Measurements from ENCODE around the gene KLK3. TPM values are rescaled to one million over a fixed set of nuclear protein-coding genes. Genes with fewer than 3 reads are reported as not detected.

The KLK3 gene
- total and polyA plus RNA-seq, 2 donors (not counting 1 experiment from before 2014, with no cell fraction given) = not detected

GRCh38 chr19:50822661-50823208, 32.0 kb upstream of the KLK3 start:
- no peak overlapping the region for H3K4me3 ChIP-seq (ENCODE audit: control extremely low read depth in 1 of 5, extremely low read depth in 1 of 5, insufficient read depth in 1 of 5, low read depth in 2 of 5, low read length in 4 of 5)
- H4K20me1 ChIP-seq (ENCODE audit: control insufficient read depth, insufficient read depth, low read length, poor library complexity, severe bottlenecking) = no peaks in the 10 kb centered on the region
- ChIA-PET POLR2A (no interaction called here), CTCF (no interaction called here)
- ATAC-seq (ENCODE audit: low read depth) = no peak
- H3K4me3 Mint-ChIP-seq = no peak overlapping the region
- H3K27ac Mint-ChIP-seq = no peak overlapping the region
- 73% methylated on average over 7 of the region's 7 CpGs for WGBS (ENCODE audit: insufficient coverage)
- H3K27me3 ChIP-seq (replicated peaks in 1 of 4; ENCODE audit: control extremely low read depth in 1 of 4, control insufficient read depth in 3 of 4, insufficient read depth in 4 of 4, low read length in 3 of 4) = peaks cover 0 to 26% (median 0%) of the 10 kb centered on the region in 4 experiments
- peaks cover 37 to 54% of the 10 kb centered on the region in 2 donors for H3K4me1 ChIP-seq (ENCODE audit: control insufficient read depth in 2 of 2, insufficient read depth in 2 of 2, low read length in 2 of 2)
- H3K36me3 ChIP-seq (replicated peaks in 1 of 2; ENCODE audit: control extremely low read depth in 1 of 2, control insufficient read depth in 1 of 2, extremely low read depth in 1 of 2, insufficient read depth in 2 of 2, low read length in 1 of 2) = no peaks in the 10 kb centered on the region
- H3K79me2 ChIP-seq (ENCODE audit: control insufficient read depth, insufficient read depth, low read length) = no peaks in the 10 kb centered on the region
- no peak overlapping the region for H2AFZ ChIP-seq (ENCODE audit: insufficient read depth, low read depth, low read length, poor library complexity, severe bottlenecking)
- no peak overlapping the region for H3K27ac ChIP-seq (ENCODE audit: low read length in 2 of 2)
- no peak for DNase-seq
- no peak for TF ChIP-seq CTCF (IDR thresholded peaks at IDR 0.05)
- TF ChIP-seq EZH2 (IDR thresholded peaks at IDR 0.05; ENCODE audit: borderline replicate concordance, insufficient read depth, low read depth, low read length, poor library complexity, severe bottlenecking) = no peak
- H3K9me3 Mint-ChIP-seq (ENCODE audit: insufficient read depth) = no peaks in the 10 kb centered on the region
- H3K4me1 Mint-ChIP-seq = peaks cover 55% of the 10 kb centered on the region
- no peak overlapping the region for H3K4me2 ChIP-seq (replicated peaks; ENCODE audit: low read depth, low read length, poor library complexity, severe bottlenecking)
- H3K9me3 ChIP-seq (ENCODE audit: control extremely low read depth in 1 of 3, control insufficient read depth in 2 of 3, insufficient read depth in 1 of 3, low read length in 2 of 3) = peaks cover 0 to 8% (median 0%) of the 10 kb centered on the region in 3 donors
- intact Hi-C loops (cut with micrococcal nuclease) = no loop called here
- H3K27me3 Mint-ChIP-seq = peaks cover 27% of the 10 kb centered on the region
- no peak overlapping the region for H3K9ac ChIP-seq (ENCODE audit: low read length)

GRCh38 chr19:50823389-50824042, 31.2 kb upstream of the KLK3 start, which contains the start of gene KLK1:
KLK1 (minus strand) TSS chr19:50823787; CDS start chr19:50823748, 39 bp downstream.
- Mint-ChIP-seq H3K27me3 (peaks cover 32% of the 10 kb centered on the region), H3K27ac (no peak within 1 kb of the TSS), H3K4me1 (peaks cover 49% of the 10 kb centered on the region), H3K4me3 (no peak within 1 kb of the TSS), H3K9me3 (ENCODE audit: insufficient read depth) (no peaks in the 10 kb centered on the region)
- H3K4me3 ChIP-seq (ENCODE audit: control extremely low read depth in 1 of 5, extremely low read depth in 1 of 5, insufficient read depth in 1 of 5, low read depth in 2 of 5, low read length in 4 of 5) = no peak within 1 kb of the TSS
- H3K36me3 ChIP-seq (replicated peaks in 1 of 2; ENCODE audit: control extremely low read depth in 1 of 2, control insufficient read depth in 1 of 2, extremely low read depth in 1 of 2, insufficient read depth in 2 of 2, low read length in 1 of 2) = no peaks in the 10 kb centered on the region
- POLR2A ChIA-PET = no interaction called here
- H3K27me3 ChIP-seq (replicated peaks in 1 of 4; ENCODE audit: control extremely low read depth in 1 of 4, control insufficient read depth in 3 of 4, insufficient read depth in 4 of 4, low read length in 3 of 4) = peaks cover 0 to 20% (median 0%) of the 10 kb centered on the region in 4 experiments
- CTCF ChIA-PET = no interaction called here
- WGBS (ENCODE audit: insufficient coverage) = 64% methylated on average over 10 of the region's 14 CpGs
- H3K9ac ChIP-seq (ENCODE audit: low read length) = no peak within 1 kb of the TSS
- H3K4me2 ChIP-seq (replicated peaks; ENCODE audit: low read depth, low read length, poor library complexity, severe bottlenecking) = no peak within 1 kb of the TSS
- H3K79me2 ChIP-seq (ENCODE audit: control insufficient read depth, insufficient read depth, low read length) = no peaks in the 10 kb centered on the region
- no peaks in the 10 kb centered on the region for H4K20me1 ChIP-seq (ENCODE audit: control insufficient read depth, insufficient read depth, low read length, poor library complexity, severe bottlenecking)
- DNase-seq (no peak), ATAC-seq (ENCODE audit: low read depth) (no peak)
- no peak for TF ChIP-seq EZH2 (IDR thresholded peaks at IDR 0.05; ENCODE audit: borderline replicate concordance, insufficient read depth, low read depth, low read length, poor library complexity, severe bottlenecking)
- TF ChIP-seq CTCF (IDR thresholded peaks at IDR 0.05) = no peak
- H3K4me1 ChIP-seq (ENCODE audit: control insufficient read depth in 2 of 2, insufficient read depth in 2 of 2, low read length in 2 of 2) = peaks cover 34 to 46% of the 10 kb centered on the region in 2 donors
- H3K9me3 ChIP-seq (ENCODE audit: control extremely low read depth in 1 of 3, control insufficient read depth in 2 of 3, insufficient read depth in 1 of 3, low read length in 2 of 3) = peaks cover 0 to 3% (median 0%) of the 10 kb centered on the region in 3 donors
- H2AFZ ChIP-seq (ENCODE audit: insufficient read depth, low read depth, low read length, poor library complexity, severe bottlenecking) = no peak within 1 kb of the TSS
- intact Hi-C loops (cut with micrococcal nuclease) = no loop called here
- H3K27ac ChIP-seq (ENCODE audit: low read length in 2 of 2) = no peak within 1 kb of the TSS
